Skin epidermis (tissue), 12 donors: ENCODE results near the gene C5AR1.
"Not testable (repeated sequence)": the region's sequence is repeated elsewhere in the genome, so short reads cannot be mapped to it uniquely, and the experiment has no call there.

Experiments
- H3K27ac ChIP-seq, 21 experiments: fragments of 200-600 bp; sonication (generic) in 11 of 21; one replicate each; pipeline ENCODE4 v1.5.0; 2020; ENCODE audit warnings: mild to moderate bottlenecking in 3 of 21, inconsistent platforms in 2 of 21, moderate library complexity in 2 of 21
- H3K4me3 ChIP-seq, 7 experiments: fragments of 200-600 bp; sonication (generic) in 2 of 7; one replicate each; pipeline ENCODE4 v1.5.0; 2020; ENCODE audit warnings: inconsistent platforms in 2 of 7, mild to moderate bottlenecking in 2 of 7, moderate library complexity in 1 of 7

Gene C5AR1

GRCh38 chr19:47353307-47353712 is 43.6 kb downstream of the C5AR1 start:
- Histone ChIP-seq H3K27ac (no peak overlapping the region), H3K4me3 (no peak overlapping the region)

DNA sequence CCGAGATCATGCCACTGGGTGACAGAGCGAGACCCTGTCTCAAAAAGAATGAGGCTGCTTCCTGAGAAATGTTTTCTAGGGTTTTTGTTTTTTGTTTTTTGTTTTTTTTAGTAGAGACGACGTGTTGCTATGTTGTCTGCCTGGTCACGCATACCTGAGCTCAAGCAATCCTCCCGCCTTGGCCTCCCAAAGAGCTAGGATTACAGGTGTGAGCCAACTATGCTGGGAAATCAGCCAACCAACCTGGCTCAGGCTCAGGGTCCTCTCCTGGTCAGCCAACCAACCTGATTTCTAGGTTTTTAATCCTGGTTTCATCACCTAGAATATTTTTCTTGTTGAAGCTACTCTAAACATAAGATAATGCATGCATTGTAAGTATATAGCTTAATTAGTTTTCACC is 47.2 kb downstream of the C5AR1 start:
- Histone ChIP-seq H3K4me3 (no peak overlapping the region), H3K27ac (no peak overlapping the region)

GRCh38 chr19:47357788-47358680 is 48.4 kb downstream of the C5AR1 start:
- no peak overlapping the region for H3K4me3 ChIP-seq

DNA sequence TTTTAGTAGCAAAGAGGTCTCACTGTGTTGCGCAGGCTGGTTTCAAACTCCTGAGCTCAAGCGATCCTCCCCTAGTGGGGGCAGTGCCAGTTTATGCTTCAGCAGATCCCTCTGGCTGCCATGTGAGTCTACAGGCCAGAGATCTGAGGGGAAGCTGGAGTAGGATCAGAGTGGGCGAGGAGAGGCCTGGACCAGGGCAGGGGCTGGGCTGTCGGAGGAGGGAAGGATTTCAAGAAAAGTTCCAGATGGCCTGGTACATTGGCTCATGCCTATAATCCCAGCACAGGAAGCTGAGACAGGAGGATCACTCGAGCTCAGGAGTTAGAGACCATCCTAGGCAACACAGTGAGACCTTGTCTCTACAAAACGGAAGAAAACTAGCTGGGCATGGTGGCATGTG is 49.3 kb downstream of the C5AR1 start:
- H3K27ac ChIP-seq: no peak overlapping the region
- no peak overlapping the region for H3K4me3 ChIP-seq

More at GRCh38 chr19:47357788-47358680, 48.4 kb downstream of the C5AR1 start:
- H3K27ac ChIP-seq: no peak overlapping the region

DNA sequence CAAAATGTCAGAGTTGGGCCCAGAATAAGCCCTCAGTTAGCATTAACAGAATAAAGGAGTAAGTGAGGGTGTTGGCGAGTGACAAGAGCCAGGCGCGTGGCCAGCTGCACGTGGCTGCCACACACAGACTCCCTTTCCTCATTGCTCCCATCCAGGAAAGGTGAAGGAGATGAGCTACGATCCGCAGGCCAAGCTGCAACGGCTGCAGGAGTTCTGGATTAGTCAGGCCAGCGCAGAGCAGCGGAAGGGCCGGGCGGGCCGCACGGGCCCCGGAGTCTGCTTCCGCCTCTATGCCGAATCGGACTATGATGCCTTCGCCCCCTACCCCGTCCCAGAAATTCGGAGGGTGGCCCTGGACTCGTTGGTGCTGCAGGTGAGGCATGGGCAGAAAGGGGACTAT is 52.7 kb downstream of the C5AR1 start:
- Histone ChIP-seq H3K4me3 (no peak overlapping the region), H3K27ac (no peak overlapping the region)

- H3K4me3 ChIP-seq: no peak overlapping the region
- peak overlapping the region in 1 of 21 experiments; percentile 8 for H3K27ac ChIP-seq
These were observed 54.3 kb downstream of the C5AR1 start for GRCh38 chr19:47363758-47364531.

- H3K27ac ChIP-seq: not testable (repeated sequence)
These were observed 55.8 kb downstream of the C5AR1 start for GRCh38 chr19:47365455-47365854.

GRCh38 chr19:47370045-47370611 is 60.5 kb downstream of the C5AR1 start:
- no peak overlapping the region for H3K4me3 ChIP-seq
- peak overlapping the region in 15 of 21 experiments; percentile 29 to 79 (median 63) for H3K27ac ChIP-seq

More at GRCh38 chr19:47365455-47365854, 55.8 kb downstream of the C5AR1 start:
- not testable (repeated sequence) for H3K4me3 ChIP-seq

GRCh38 chr19:47371261-47371660 is 61.6 kb downstream of the C5AR1 start:
- Histone ChIP-seq H3K27ac (peak overlapping the region in 10 of 21 experiments; percentile 0 to 79 (median 58)), H3K4me3 (no peak overlapping the region)
